Astrocyte (in vitro differentiated cells and primary cell): ENCODE measurements around the gene RMND5B. TPM values are rescaled to one million over a fixed set of nuclear protein-coding genes. Genes with fewer than 3 reads are reported as not detected.

Experiments used
- DNase-seq: peaks from one replicate; pipeline ENCODE4 v3.0.0-alpha.2; 2010; ENCODE audit warnings: low read depth
- FAIRE-seq: peaks from 2 replicates; lab custom pipeline; 2011; peaks lifted over from hg19 to GRCh38; lab: Jason Lieb, UNC
- H2AFZ ChIP-seq: 2 replicates; pipeline ENCODE4 v1.6.0; 2012; ENCODE audit warnings: low read depth, low read length, inconsistent platforms
- H3K27ac ChIP-seq: 2 replicates; pipeline ENCODE4 v1.5.1; 2011; ENCODE audit warnings: low read depth, low read length, inconsistent platforms
- H3K27me3 ChIP-seq: 2 replicates; pipeline ENCODE4 v1.6.0; 2011; ENCODE audit warnings: low read length, inconsistent platforms; ENCODE audit not compliant: insufficient read depth
- H3K36me3 ChIP-seq: 2 replicates; pipeline ENCODE4 v1.5.1; 2011; ENCODE audit warnings: low read length, inconsistent platforms; ENCODE audit not compliant: insufficient read depth
- H3K4me1 ChIP-seq: 2 replicates; pipeline ENCODE4 v1.5.1; 2011; ENCODE audit warnings: low read length, inconsistent platforms; ENCODE audit not compliant: insufficient read depth
- H3K4me2 ChIP-seq: 2 replicates; pipeline ENCODE4 v1.6.0; 2012; ENCODE audit warnings: low read length, inconsistent platforms
- H3K4me3 ChIP-seq: 2 replicates; pipeline ENCODE4 v1.5.1; 2011; ENCODE audit warnings: low read depth, mild to moderate bottlenecking, low read length, inconsistent platforms; ENCODE audit not compliant: insufficient read depth
- H3K79me2 ChIP-seq: 2 replicates; pipeline ENCODE4 v1.6.0; 2012; ENCODE audit warnings: mild to moderate bottlenecking, low read length, inconsistent platforms; ENCODE audit not compliant: insufficient read depth
- H3K9ac ChIP-seq: 2 replicates; pipeline ENCODE4 v1.6.0; 2012; ENCODE audit warnings: mild to moderate bottlenecking, low read length, inconsistent platforms
- H3K9me3 ChIP-seq: 2 replicates; pipeline ENCODE4 v1.5.1; 2012; ENCODE audit warnings: low read depth, mild to moderate bottlenecking, low read length, inconsistent platforms; ENCODE audit not compliant: insufficient read depth
- H4K20me1 ChIP-seq: 2 replicates; pipeline ENCODE4 v1.6.0; 2012; ENCODE audit warnings: low read length, inconsistent platforms; ENCODE audit not compliant: insufficient read depth
- H3K27ac Mint-ChIP-seq: one replicate; pipeline ENCODE4 v1.8.0; 2021; ENCODE audit warnings: mild to moderate bottlenecking, mixed read lengths; ENCODE audit not compliant: unreplicated experiment
- H3K27me3 Mint-ChIP-seq: one replicate; pipeline ENCODE4 v1.8.0; 2021; ENCODE audit warnings: low read depth, mixed read lengths; ENCODE audit not compliant: unreplicated experiment
- H3K36me3 Mint-ChIP-seq: one replicate; pipeline ENCODE4 v1.8.0; 2021; ENCODE audit warnings: low read depth, mixed read lengths; ENCODE audit not compliant: unreplicated experiment
- H3K4me1 Mint-ChIP-seq: one replicate; pipeline ENCODE4 v1.8.0; 2021; ENCODE audit warnings: low read depth, mixed read lengths; ENCODE audit not compliant: unreplicated experiment
- H3K4me3 Mint-ChIP-seq: one replicate; pipeline ENCODE4 v1.8.0; 2021; ENCODE audit warnings: mild to moderate bottlenecking, moderate library complexity, mixed read lengths; ENCODE audit not compliant: unreplicated experiment
- H3K9me3 Mint-ChIP-seq: one replicate; pipeline ENCODE4 v1.8.0; 2021; ENCODE audit warnings: mild to moderate bottlenecking, mixed read lengths; ENCODE audit not compliant: unreplicated experiment
- EZH2 ChIP-seq: IDR thresholded peaks from 2 replicates; pipeline ENCODE4 v1.6.1; 2012; ENCODE audit warnings: mild to moderate bottlenecking, low read length, inconsistent platforms; ENCODE audit not compliant: insufficient read depth
- total RNA-seq: library from RNA; stranded (reverse); gene quantifications from 2 replicates; pipeline ENCODE4 v1.2.1, GENCODE V29; 2021
- TF ChIP-seq, protein P1 (sequence below): IDR thresholded peaks from 2 replicates; pipeline ENCODE4 v1.5.1; 2011; ENCODE audit warnings: low read depth, mild to moderate bottlenecking, inconsistent platforms, low read length, moderate library complexity; ENCODE audit not compliant: insufficient read depth

Gene RMND5B
- total RNA-seq, 1 donor from 2014 or later: 14.3 TPM

DNA sequence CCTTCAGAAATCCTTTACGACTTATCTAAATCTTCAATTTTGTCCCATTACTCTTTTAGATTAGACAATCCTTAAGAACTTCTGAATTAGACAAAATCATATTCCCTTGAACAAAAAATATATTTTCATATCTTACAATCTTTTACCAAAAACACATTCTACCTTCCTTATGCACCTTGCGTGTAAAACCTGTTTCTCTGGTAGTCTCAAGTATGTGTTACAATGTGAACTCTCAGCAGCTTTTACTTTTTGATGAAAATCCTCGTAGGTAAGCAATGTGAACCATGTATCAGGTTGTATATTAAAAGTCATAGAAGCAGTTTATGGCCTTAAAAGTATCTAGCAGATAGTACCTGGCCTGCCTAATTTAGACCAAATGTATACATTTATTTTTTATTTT, 43.6 kb downstream of the RMND5B start:
- H3K9me3 ChIP-seq: no peaks in the 10 kb centered on the region
- Mint-ChIP-seq H3K4me3 (no peak overlapping the region), H3K9me3 (peaks cover 1% of the 10 kb centered on the region), H3K27me3 (no peaks in the 10 kb centered on the region), H3K4me1 (no peaks in the 10 kb centered on the region), H3K27ac (no peak overlapping the region), H3K36me3 (no peaks in the 10 kb centered on the region)
- FAIRE-seq (no peak), DNase-seq (no peak)
- H3K27me3 ChIP-seq: peaks cover 3% of the 10 kb centered on the region
- TF ChIP-seq, protein P1, sequence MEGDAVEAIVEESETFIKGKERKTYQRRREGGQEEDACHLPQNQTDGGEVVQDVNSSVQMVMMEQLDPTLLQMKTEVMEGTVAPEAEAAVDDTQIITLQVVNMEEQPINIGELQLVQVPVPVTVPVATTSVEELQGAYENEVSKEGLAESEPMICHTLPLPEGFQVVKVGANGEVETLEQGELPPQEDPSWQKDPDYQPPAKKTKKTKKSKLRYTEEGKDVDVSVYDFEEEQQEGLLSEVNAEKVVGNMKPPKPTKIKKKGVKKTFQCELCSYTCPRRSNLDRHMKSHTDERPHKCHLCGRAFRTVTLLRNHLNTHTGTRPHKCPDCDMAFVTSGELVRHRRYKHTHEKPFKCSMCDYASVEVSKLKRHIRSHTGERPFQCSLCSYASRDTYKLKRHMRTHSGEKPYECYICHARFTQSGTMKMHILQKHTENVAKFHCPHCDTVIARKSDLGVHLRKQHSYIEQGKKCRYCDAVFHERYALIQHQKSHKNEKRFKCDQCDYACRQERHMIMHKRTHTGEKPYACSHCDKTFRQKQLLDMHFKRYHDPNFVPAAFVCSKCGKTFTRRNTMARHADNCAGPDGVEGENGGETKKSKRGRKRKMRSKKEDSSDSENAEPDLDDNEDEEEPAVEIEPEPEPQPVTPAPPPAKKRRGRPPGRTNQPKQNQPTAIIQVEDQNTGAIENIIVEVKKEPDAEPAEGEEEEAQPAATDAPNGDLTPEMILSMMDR: no peak
- TF ChIP-seq EZH2: no peak
- H3K9ac ChIP-seq: no peak overlapping the region
- no peaks in the 10 kb centered on the region for H4K20me1 ChIP-seq
- H2AFZ ChIP-seq: no peak overlapping the region
- H3K79me2 ChIP-seq: no peaks in the 10 kb centered on the region
- no peaks in the 10 kb centered on the region for H3K4me1 ChIP-seq
- H3K27ac ChIP-seq: no peak overlapping the region
- no peak overlapping the region for H3K4me3 ChIP-seq
- H3K36me3 ChIP-seq: no peaks in the 10 kb centered on the region
- H3K4me2 ChIP-seq: no peak overlapping the region

DNA sequence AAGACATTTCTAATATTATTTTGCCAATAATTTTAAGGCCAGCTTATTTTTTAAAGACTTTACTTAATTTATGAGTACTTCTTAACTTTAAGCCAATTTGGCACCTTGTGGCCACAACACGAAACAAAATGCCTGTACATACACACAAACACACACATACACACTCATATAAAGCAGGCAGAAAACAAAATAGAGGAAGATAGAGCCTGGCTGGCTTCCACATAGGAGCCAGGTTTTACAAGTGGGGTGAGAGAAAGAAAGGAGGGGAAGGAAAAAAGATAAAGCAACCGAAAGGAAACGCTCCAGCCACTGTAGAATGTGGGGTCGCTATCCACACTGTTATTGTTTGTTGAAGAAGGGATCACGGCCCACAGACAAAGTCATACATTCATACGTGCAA, 46.0 kb downstream of the RMND5B start:
- H3K36me3 ChIP-seq: no peaks in the 10 kb centered on the region
- Mint-ChIP-seq H3K4me3 (no peak overlapping the region), H3K27me3 (no peaks in the 10 kb centered on the region), H3K36me3 (no peaks in the 10 kb centered on the region), H3K27ac (no peak overlapping the region), H3K4me1 (no peaks in the 10 kb centered on the region), H3K9me3 (peaks cover 2% of the 10 kb centered on the region)
- H3K79me2 ChIP-seq: no peaks in the 10 kb centered on the region
- no peaks in the 10 kb centered on the region for H4K20me1 ChIP-seq
- no peak overlapping the region for H3K4me3 ChIP-seq
- no peak overlapping the region for H3K4me2 ChIP-seq
- no peak for TF ChIP-seq EZH2
- TF ChIP-seq, protein P1: no peak
- H3K27me3 ChIP-seq: peaks cover 2% of the 10 kb centered on the region
- no peak overlapping the region for H3K9ac ChIP-seq
- DNase-seq (no peak), FAIRE-seq (no peak)
- no peaks in the 10 kb centered on the region for H3K9me3 ChIP-seq
- H3K4me1 ChIP-seq: no peaks in the 10 kb centered on the region
- H3K27ac ChIP-seq: no peak overlapping the region
- H2AFZ ChIP-seq: no peak overlapping the region

DNA sequence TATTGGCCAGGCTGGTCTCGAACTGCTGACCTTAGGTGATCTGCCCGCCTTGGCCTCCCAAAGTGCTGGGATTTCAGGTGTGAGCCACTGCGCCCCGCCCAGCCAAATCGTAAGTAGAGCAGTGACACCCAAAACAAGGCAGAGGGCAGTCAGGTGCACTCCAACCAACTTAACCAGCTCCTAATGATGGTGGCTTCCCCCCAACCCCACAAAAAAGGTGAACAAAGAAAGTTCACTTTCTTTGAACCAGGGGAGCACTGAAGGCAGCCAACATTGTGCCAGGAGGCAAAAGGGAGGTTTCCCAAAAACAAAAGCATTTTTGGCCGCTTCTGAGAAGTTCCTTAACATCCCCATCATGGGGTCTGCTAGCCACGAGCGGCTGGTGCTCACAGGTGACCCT, 46.8 kb downstream of the RMND5B start:
- Mint-ChIP-seq H3K4me3 (no peak overlapping the region), H3K27me3 (no peaks in the 10 kb centered on the region)
- FAIRE-seq: no peak

More for the DNA sequence above, 46.8 kb downstream of the RMND5B start:
- Histone ChIP-seq H3K9ac (no peak overlapping the region), H3K4me1 (no peaks in the 10 kb centered on the region), H3K4me2 (no peak overlapping the region), H3K4me3 (no peak overlapping the region), H2AFZ (no peak overlapping the region), H3K36me3 (no peaks in the 10 kb centered on the region), H4K20me1 (no peaks in the 10 kb centered on the region), H3K27ac (no peak overlapping the region), H3K9me3 (no peaks in the 10 kb centered on the region), H3K27me3 (peaks cover 2% of the 10 kb centered on the region), H3K79me2 (no peaks in the 10 kb centered on the region)
- Mint-ChIP-seq H3K27ac (no peak overlapping the region), H3K9me3 (peaks cover 2% of the 10 kb centered on the region), H3K36me3 (no peaks in the 10 kb centered on the region), H3K4me1 (peaks cover 3% of the 10 kb centered on the region)
- TF ChIP-seq EZH2: no peak
- TF ChIP-seq, protein P1: no peak
- DNase-seq: no peak
